Bronchial epithelial cell (primary cell): ENCODE measurements around the gene STRA6. TPM values are rescaled to one million over a fixed set of nuclear protein-coding genes. Genes with fewer than 3 reads are reported as not detected.

ENCODE experiments used
- DNase-seq: peaks from one replicate; pipeline ENCODE4 v3.0.0-alpha.2; 2010; ENCODE audit warnings: low read depth
- FAIRE-seq: peaks from 2 replicates; lab custom pipeline; 2011; peaks lifted over from hg19 to GRCh38; lab: Jason Lieb, UNC
- H3K27me3 ChIP-seq: 2 replicates; pipeline ENCODE4 v1.5.1; 2011; ENCODE audit warnings: low read length; ENCODE audit not compliant: control insufficient read depth, insufficient read depth
- H3K36me3 ChIP-seq: 2 replicates; pipeline ENCODE4 v1.5.1; 2011; ENCODE audit warnings: low read length; ENCODE audit not compliant: control insufficient read depth, insufficient read depth
- H3K4me3 ChIP-seq: 2 replicates; pipeline ENCODE4 v1.5.1; 2011; ENCODE audit warnings: mild to moderate bottlenecking, low read depth, low read length, control low read depth
- total RNA-seq: library from RNA; depleted of rRNA; stranded (reverse); fragments of >200 nt; gene quantifications from 2 replicates; pipeline ENCODE4 v1.2.1, GENCODE V29; 2014
- TF ChIP-seq, protein P1 (sequence below): IDR thresholded peaks from 2 replicates; pipeline ENCODE4 v1.5.1; 2011; ENCODE audit warnings: mild to moderate bottlenecking, moderate library complexity, low read length, control low read depth, inconsistent platforms; ENCODE audit not compliant: insufficient read depth, severe bottlenecking

STRA6 gene
- total RNA-seq, 1 donor from 2014 or later, result 0.26 TPM

DNA sequence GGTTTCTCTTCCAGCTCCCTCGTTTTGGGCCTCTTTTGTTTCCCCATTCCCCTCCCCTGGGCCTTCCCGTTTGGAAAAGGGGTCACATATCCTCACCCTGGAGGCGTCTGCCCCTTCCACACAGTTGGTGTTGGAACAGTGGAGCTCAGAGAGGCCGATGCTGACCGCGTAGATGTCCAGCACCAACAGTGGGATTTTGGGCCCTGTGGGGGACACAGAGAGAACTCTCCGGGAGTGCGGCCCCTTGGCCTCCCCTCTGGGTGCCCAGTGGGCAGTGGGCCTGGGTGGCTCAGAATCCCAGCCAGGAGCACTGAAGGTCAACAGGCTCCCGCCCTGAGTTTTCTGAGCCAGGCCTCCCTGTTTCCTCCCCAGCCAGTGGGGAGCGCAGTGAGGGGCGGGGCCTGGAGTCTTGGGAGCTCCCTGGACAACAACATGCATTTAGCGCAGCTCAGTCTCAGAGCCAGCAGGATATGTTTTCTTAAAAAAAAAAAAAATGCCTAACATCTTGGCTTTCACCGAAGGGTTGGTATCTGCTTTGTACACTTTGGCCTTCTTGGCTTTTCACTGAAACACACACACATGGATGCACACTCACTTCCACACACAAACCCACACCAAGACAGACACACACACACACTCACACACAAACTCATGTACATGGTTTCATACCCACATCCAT is 29.7 kb downstream of the STRA6 start:
- TF ChIP-seq, protein P1, sequence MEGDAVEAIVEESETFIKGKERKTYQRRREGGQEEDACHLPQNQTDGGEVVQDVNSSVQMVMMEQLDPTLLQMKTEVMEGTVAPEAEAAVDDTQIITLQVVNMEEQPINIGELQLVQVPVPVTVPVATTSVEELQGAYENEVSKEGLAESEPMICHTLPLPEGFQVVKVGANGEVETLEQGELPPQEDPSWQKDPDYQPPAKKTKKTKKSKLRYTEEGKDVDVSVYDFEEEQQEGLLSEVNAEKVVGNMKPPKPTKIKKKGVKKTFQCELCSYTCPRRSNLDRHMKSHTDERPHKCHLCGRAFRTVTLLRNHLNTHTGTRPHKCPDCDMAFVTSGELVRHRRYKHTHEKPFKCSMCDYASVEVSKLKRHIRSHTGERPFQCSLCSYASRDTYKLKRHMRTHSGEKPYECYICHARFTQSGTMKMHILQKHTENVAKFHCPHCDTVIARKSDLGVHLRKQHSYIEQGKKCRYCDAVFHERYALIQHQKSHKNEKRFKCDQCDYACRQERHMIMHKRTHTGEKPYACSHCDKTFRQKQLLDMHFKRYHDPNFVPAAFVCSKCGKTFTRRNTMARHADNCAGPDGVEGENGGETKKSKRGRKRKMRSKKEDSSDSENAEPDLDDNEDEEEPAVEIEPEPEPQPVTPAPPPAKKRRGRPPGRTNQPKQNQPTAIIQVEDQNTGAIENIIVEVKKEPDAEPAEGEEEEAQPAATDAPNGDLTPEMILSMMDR, result no peak
- H3K27me3 ChIP-seq, result peaks cover 17% of the 10 kb centered on the region
- H3K4me3 ChIP-seq, result no peak overlapping the region
- no peaks in the 10 kb centered on the region for H3K36me3 ChIP-seq
- FAIRE-seq, result no peak
- no peak for DNase-seq

DNA sequence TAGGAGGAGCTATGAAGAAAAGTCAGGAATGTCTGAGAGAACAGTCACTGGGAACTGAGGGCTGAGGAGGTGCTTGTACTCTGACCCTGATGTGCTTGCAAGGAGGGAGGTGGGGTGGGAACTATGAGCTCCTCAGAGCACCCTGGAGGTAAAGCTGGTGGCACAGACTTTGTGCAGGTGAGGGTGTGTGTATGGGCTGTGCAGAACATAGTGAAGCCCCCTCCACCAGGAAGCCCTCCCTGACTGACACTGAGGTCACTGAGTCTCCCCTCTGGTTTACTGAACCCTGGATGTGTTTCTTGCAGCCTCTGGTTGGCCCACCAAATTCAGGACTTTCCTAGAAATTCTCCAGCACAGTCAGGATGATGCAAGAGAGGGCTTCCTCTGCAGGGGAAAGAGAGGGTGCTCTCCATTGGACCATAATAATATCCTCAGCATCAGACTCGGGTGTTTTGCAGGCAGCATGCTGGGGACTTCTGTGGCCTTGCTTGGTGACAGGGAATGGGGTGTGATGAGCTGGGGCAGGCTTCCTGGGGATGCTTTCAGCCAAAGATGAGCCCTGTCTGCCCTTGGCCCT is 30.5 kb downstream of the STRA6 start:
- no peak overlapping the region for H3K4me3 ChIP-seq
- DNase-seq (no peak), FAIRE-seq (peak; percentile 68)
- peaks cover 17% of the 10 kb centered on the region for H3K27me3 ChIP-seq
- TF ChIP-seq, protein P1, result no peak
- H3K36me3 ChIP-seq, result no peaks in the 10 kb centered on the region

DNA sequence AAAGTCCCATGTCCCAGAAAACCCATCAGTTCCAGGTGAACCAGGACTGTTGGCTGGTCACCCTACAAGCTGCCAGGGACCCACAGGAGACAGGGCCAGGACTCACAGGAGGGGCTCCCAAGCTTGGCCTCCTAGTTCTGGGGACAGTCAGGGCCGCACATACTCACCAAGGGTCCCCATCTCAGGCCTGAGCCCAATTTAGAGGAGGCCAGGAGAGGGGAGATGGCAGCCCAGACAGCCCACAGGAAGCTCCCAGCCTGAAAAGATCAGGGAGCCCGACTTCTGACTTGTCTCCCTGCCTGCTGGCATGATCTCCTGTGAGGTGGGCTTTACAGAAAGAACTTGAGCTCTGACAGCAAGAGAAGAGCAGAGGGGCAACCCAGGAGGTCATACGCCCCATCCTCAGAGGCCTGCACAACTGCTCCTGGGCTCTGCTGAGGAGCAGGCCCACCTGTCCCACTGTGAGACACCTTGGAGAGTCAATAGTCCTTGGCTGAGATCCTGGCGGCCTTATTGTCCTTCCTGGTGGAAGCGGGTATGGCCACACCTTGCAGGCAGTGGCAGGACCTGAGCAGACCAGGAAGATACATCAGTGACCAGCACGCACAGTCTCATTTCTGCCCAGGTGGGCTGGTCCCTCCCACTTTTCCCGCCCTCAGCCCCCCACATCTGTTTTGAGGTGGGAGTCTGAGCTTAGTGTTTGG is 31.6 kb downstream of the STRA6 start:
- DNase-seq (no peak), FAIRE-seq (no peak)
- Histone ChIP-seq H3K36me3 (no peaks in the 10 kb centered on the region), H3K4me3 (no peak overlapping the region), H3K27me3 (peaks cover 17% of the 10 kb centered on the region)
- TF ChIP-seq, protein P1, result no peak

DNA sequence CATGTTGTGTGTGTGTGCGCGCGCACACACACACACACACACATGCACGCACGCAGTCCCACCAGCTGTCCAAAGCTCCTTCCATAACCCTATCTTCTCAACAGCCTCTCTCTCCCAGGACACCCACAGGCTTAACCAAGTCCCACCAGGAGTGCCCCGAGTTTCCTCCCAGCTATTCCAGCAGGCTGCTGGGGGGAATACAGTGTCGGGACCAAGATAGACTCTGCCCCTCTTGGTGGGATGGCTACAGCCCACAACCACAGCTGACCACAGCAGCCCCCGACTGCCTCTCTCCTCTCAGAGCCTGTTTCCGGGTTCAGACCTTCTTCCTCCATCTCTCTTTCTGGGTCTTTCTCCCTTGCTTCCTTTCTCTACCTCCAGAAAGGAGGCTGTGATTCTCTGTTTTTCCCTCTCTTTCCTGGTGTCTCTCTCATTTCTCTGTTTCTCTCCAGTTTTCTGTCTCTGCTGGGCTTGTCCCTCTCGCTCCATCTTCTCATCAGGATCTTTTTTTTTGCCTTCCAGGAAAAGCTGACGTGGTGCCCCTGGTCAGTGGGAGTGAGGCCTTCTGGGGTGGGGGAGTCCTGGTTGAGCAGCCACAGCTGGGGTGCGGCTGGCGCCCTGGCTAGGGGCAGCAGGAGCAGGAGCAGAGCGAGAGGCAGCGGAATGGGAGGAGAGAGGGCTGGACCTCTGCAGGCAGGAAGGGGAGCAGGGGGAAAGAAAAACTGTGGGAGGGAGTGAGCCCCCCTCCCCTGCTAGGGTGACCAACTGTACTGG is 32.3 kb downstream of the STRA6 start:
- H3K4me3 ChIP-seq, result no peak overlapping the region
- TF ChIP-seq, protein P1, result no peak
- H3K27me3 ChIP-seq, result peaks cover 17% of the 10 kb centered on the region
- DNase-seq, result no peak
- FAIRE-seq, result no peak
- H3K36me3 ChIP-seq, result no peaks in the 10 kb centered on the region

DNA sequence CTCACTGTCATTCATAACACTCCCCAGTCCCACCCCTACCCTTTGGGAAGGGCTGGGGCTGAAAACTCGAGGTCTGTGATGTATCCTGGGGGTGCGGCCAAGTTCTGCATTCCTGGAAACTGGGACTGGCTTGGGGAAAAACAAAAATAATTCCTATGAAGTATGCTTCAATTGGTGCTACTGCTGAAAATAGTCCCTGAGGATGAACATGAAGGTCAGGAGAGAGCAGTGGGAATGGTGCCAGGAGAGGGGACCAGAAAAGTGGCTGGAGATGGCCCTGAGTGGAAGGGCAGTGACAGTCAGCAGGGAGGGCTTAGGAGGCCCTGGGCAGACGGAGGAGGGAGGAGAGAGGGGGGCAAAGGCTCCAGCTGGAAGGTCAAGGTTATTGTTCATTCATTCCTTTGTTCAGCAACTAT is 33.9 kb downstream of the STRA6 start:
- Histone ChIP-seq H3K27me3 (peaks cover 5% of the 10 kb centered on the region), H3K4me3 (no peak overlapping the region), H3K36me3 (no peaks in the 10 kb centered on the region)
- FAIRE-seq (no peak), DNase-seq (no peak)
- TF ChIP-seq, protein P1, result no peak
